Tibial artery (tissue), 4 donors: ENCODE measurements around the gene NUDT4.
A peak's percentile ranks its signal among the peaks of the same experiment; 100 is the strongest.
"Not testable (repeated sequence)": the region's sequence is repeated elsewhere in the genome, so short reads cannot be mapped to it uniquely, and the experiment has no call there.

Experiments used
- DNase-seq, 2 donors: peaks; one replicate each; pipeline ENCODE4 v3.0.0-alpha.2; 2019
- H3K27ac ChIP-seq, 2 donors: fragments of 200-600 bp; sonication (generic) in 1 of 2; 1 replicate in 1 of 2; 2 replicates in 1 of 2; pipeline ENCODE4 v1.5.1; 2018 to 2019; ENCODE audit warnings: mild to moderate bottlenecking in 1 of 2
- H3K27me3 ChIP-seq, 2 donors: fragments of 200-600 bp; sonication (generic) in 1 of 2; one replicate each; pipeline versions ENCODE4 v1.5.1 to v1.6.0; 2016 to 2019
- H3K36me3 ChIP-seq, 3 donors: fragments of 200-600 bp; sonication (generic) in 2 of 3; one replicate each; pipeline ENCODE4 v1.5.1; 2016 to 2019; ENCODE audit warnings: mild to moderate bottlenecking in 2 of 3
- H3K4me1 ChIP-seq, 4 donors: fragments of 200-600 bp; sonication (generic) in 2 of 4; 1 replicate in 3 of 4; 2 replicates in 1 of 4; pipeline ENCODE4 v1.5.1; 2016 to 2019
- H3K4me3 ChIP-seq, 2 donors: fragments of 200-600 bp; sonication (generic) in 1 of 2; 1 replicate in 1 of 2; 2 replicates in 1 of 2; pipeline ENCODE4 v1.5.1; 2018 to 2019; ENCODE audit warnings: mild to moderate bottlenecking in 2 of 2
- H3K9me3 ChIP-seq, 3 donors: fragments of 200-600 bp; sonication (generic) in 1 of 3; one replicate each; pipeline ENCODE4 v1.5.1; 2016 to 2019
- intact Hi-C: fragments of 100-400 bp; cut with DNase I; formaldehyde crosslinking; loops from one replicate; pipeline ENCODE4 v1.15.0; 2023; ENCODE audit warnings: low total_unique reads
- TF ChIP-seq, protein P1 (sequence below), 2 experiments: fragments of 200-600 bp in 1 of 2; fragments of 450-650 bp in 1 of 2; IDR thresholded peaks; one replicate each; pipeline ENCODE4 v1.5.1; 2017 to 2019; ENCODE audit warnings: antibody characterized with exemption in 2 of 2, mild to moderate bottlenecking in 1 of 2, moderate library complexity in 1 of 2

NUDT4 gene

DNA sequence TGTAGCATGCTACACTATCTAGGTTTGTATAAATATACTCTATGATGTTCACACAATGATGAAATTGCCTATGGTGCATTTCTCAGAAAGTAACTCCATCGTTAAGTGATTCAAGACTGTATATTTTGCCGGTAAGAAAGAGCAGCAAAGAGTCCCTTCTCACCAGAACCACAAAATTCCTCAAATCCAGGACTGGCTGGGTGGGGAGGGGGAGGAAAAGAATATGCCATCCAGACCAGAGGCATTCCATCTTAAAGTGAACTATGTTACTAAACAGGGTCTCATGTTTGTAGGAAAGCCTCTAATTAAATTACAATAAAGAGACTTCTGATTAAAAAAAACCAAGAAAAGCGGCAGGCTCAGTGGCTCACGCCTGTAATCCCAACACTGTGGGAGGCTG is 52.6 kb downstream of the NUDT4 start:
- no peak for DNase-seq
- H3K27me3 ChIP-seq: no peaks in the 10 kb centered on the region
- no peak overlapping the region for H3K27ac ChIP-seq
- intact Hi-C loops: no loop called here
- peaks cover 0 to 84% (median 39%) of the 10 kb centered on the region in 4 donors for H3K4me1 ChIP-seq
- no peak overlapping the region for H3K4me3 ChIP-seq
- H3K36me3 ChIP-seq: no peaks in the 10 kb centered on the region
- H3K9me3 ChIP-seq: no peaks in the 10 kb centered on the region
- TF ChIP-seq, protein P1, sequence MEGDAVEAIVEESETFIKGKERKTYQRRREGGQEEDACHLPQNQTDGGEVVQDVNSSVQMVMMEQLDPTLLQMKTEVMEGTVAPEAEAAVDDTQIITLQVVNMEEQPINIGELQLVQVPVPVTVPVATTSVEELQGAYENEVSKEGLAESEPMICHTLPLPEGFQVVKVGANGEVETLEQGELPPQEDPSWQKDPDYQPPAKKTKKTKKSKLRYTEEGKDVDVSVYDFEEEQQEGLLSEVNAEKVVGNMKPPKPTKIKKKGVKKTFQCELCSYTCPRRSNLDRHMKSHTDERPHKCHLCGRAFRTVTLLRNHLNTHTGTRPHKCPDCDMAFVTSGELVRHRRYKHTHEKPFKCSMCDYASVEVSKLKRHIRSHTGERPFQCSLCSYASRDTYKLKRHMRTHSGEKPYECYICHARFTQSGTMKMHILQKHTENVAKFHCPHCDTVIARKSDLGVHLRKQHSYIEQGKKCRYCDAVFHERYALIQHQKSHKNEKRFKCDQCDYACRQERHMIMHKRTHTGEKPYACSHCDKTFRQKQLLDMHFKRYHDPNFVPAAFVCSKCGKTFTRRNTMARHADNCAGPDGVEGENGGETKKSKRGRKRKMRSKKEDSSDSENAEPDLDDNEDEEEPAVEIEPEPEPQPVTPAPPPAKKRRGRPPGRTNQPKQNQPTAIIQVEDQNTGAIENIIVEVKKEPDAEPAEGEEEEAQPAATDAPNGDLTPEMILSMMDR (IDR thresholded peaks at IDR 0.05): no peak

GRCh38 chr12:93432031-93432430 is 54.3 kb downstream of the NUDT4 start:
- H3K9me3 ChIP-seq, H3K36me3 ChIP-seq, H3K4me3 ChIP-seq, H3K27me3 ChIP-seq, H3K27ac ChIP-seq, intact Hi-C loops, DNase-seq: not testable (repeated sequence)
- peaks cover 0 to 84% (median 28%) of the 10 kb centered on the region in 4 donors for H3K4me1 ChIP-seq

DNA sequence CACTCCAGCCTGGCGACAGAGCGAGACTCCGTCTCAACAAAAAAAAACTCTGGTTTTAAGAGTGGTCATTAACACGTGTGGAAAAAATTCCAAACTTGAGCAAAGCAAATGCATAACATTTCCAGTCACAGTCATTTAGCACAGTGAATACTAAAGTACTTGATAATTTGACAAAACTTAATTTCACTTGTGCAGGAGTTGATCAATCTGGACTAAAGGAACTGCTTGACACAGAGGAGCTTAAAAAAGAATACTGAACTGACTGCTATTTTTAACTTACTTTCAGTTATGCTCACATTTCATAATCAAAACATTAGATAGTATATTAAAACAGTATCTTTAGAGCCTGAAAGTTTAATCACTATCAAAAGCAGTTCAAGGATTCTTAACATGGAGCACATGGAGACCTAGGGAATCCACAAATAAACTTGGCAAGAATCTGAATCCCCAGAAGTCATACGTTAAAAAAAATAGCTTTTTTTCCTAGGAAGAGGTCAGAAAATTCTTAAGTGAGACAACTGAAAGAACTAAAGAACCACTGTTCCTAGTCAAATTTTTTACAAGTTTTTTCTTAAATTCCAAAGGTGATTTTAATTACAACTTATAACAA is 56.6 kb downstream of the NUDT4 start:
- Histone ChIP-seq H3K36me3 (no peaks in the 10 kb centered on the region), H3K4me3 (peak overlapping the region; percentile 2 to 29), H3K27me3 (no peaks in the 10 kb centered on the region), H3K27ac (peak overlapping the region; percentile 44), H3K4me1 (peaks cover 0 to 81% (median 27%) of the 10 kb centered on the region in 4 donors), H3K9me3 (no peaks in the 10 kb centered on the region)
- no peak for DNase-seq
- TF ChIP-seq, protein P1 (IDR thresholded peaks at IDR 0.05): no peak
- intact Hi-C loops: no loop called here

DNA sequence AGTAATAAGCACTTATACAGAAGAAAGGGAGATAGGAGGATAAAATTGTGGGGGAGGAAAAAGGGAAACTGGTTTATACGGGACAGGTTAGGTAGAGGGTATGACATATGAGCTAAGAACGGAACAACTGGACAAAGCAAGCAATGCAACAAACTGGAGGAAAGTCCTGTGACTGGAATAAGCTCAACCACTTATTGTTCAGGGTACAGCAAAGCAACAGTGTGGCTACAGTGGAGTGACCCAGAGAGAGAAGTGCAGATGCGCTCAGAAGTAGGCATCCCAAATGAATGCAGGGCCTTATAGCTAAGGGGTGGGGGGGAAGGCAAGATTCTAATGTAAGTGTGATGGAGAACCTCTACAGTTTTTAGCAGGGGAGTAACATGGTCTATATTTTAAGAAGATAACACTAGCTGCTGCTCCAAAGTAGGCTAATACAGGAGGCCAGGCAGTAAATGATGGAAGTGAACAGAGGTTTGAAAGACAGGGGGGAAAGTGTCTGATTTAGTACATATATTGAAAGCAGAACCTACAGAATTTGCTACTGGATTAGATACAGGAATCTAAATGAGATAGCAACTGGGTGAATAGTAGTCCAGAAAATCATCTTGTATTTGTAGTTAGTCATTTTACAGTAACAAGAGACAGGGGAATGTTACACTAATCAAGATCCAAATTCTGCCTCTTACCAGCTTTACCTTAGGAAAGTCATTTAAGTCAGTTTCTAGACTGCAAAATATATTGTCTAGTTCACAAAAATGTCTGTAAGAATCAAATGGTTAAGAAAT is 60.7 kb downstream of the NUDT4 start:
- no peaks in the 10 kb centered on the region for H3K9me3 ChIP-seq
- no peaks in the 10 kb centered on the region for H3K36me3 ChIP-seq
- DNase-seq: no peak
- no peak overlapping the region for H3K27ac ChIP-seq
- H3K4me3 ChIP-seq: no peak overlapping the region
- intact Hi-C loops: no loop called here
- TF ChIP-seq, protein P1 (IDR thresholded peaks at IDR 0.05): no peak
- H3K27me3 ChIP-seq: no peaks in the 10 kb centered on the region
- H3K4me1 ChIP-seq: peaks cover 0 to 74% (median 35%) of the 10 kb centered on the region in 4 donors

GRCh38 chr12:93440043-93440835 is 62.5 kb downstream of the NUDT4 start:
- H3K27ac ChIP-seq: peak overlapping the region in 1 of 2 donors; percentile 98
- peaks cover 0 to 58% (median 25%) of the 10 kb centered on the region in 4 donors for H3K4me1 ChIP-seq

More at GRCh38 chr12:93440043-93440835, 62.5 kb downstream of the NUDT4 start:
- H3K9me3 ChIP-seq: no peaks in the 10 kb centered on the region
- H3K27me3 ChIP-seq: no peaks in the 10 kb centered on the region
- no peaks in the 10 kb centered on the region for H3K36me3 ChIP-seq
- TF ChIP-seq, protein P1 (IDR thresholded peaks at IDR 0.05): no peak
- DNase-seq: no peak
- H3K4me3 ChIP-seq: peak overlapping the region; percentile 95 to 100
- intact Hi-C loops: no loop called here
